Fibroblast of skin of scalp (primary cell): ENCODE data around the gene MRGPRD. TPM values are rescaled to one million over a fixed set of nuclear protein-coding genes. Genes with fewer than 3 reads are reported as not detected.

Source experiments
- DNase-seq: peaks from one replicate; pipeline ENCODE4 v3.0.0-alpha.2; 2013
- polyA plus RNA-seq, 2 experiments: library from polyadenylated mRNA; unstranded; fragments of 120-200 nt; gene quantifications; one replicate each; pipeline ENCODE4 v1.2.1, GENCODE V29; 2013; ENCODE audit not compliant: insufficient read length in 2 of 2

MRGPRD gene
- not detected for polyA plus RNA-seq (2013, experiment 1 of 2; ENCODE audit: insufficient read length)
- not detected for polyA plus RNA-seq (2013, experiment 2 of 2; ENCODE audit: insufficient read length)

GRCh38 chr11:68980776-68981065 is at the start of gene MRGPRD:
TSS of gene MRGPRD (minus strand) at chr11:68980986. CDS start at chr11:68980986, 0 bp downstream.
- no peak for DNase-seq

DNA sequence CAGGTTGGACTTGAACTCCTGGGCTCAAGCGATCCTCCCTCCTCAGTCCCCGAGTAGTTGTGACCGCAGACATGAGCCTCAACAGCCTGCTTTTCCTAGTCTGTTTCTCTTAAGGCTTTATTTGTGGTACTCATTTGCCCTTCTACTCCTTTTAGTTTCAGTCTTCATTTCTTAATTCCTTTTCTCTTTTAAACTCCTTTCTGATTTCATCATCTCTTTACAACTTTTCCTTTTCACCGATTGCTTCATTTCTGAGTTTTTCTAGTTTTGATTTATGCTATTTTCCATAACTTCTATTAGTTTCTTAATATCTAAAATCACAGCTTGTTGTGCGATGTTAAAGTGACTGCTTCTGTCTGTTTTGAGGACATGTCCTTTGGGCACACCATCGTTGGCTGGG is 49.5 kb upstream of the MRGPRD start:
- no peak for DNase-seq

DNA sequence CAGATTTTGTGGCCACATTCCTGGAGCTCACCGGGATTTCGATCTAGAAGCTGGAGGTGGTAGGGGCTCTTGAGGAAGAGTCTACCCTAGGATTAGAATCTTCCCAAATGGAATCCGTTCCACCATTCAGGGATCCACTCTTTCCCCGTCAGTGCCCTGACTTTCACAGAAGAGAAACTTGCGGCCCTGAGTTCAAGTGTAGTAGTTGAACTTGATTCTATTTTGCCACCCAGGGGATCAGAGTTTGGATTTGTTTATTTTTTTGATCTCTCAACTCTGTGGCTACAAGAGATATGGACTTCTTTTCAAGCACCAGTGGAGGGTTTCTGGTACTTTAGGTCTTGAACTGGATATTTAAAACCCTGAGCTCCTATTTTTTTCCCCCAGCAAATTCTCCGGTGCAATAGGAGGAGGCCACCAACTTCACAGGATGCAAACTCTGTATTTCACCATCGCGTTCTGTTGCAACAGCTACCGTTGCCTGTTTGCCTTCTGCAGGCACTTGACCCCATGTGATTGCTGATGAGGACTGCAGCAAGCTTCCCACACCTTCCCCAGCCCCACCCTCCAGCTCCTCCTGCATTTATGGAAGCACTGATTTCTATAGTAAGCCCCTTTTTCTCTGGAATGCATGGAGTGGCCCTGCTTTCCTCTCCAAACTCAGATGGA is 47.1 kb upstream of the MRGPRD start:
- no peak for DNase-seq

GRCh38 chr11:69024509-69024908 is 43.7 kb upstream of the MRGPRD start:
- no peak for DNase-seq

GRCh38 chr11:69022260-69022659 is 41.5 kb upstream of the MRGPRD start:
- no peak for DNase-seq

- DNase-seq = peak; percentile 73
Observed at GRCh38 chr11:69018924-69019323, 38.1 kb upstream of the MRGPRD start.

DNA sequence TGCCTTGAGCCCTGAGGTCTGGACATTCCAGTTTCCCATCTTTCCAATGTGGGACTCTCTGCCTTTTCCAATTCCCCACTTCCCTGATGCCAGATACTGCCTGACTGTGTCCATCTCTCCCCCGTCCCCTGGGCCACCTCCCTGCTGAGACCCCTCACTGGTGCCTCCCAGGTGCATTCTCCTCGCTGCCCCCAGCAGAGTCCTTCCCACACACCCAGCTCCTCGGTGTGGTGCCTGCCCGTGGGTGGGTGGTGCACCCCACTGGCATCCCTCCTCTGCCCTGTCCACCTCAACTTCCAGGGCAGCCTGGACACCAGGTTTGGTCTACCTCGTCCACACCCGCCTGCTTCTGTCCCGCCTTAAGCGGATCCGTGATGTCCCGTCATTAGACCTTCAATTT is 37.2 kb upstream of the MRGPRD start:
- no peak for DNase-seq

- DNase-seq = no peak
Observed at GRCh38 chr11:69014898-69015549, 34.2 kb upstream of the MRGPRD start.

GRCh38 chr11:69014084-69014851 is 33.5 kb upstream of the MRGPRD start:
- peak; percentile 49 for DNase-seq

GRCh38 chr11:69013009-69013951 is 32.5 kb upstream of the MRGPRD start, which contains the start of gene MRGPRF:
TSS of gene MRGPRF (minus strand) at chr11:69013246. CDS start at chr11:69009901, 3,345 bp downstream.
- peak; percentile 97 for DNase-seq

- no peak for DNase-seq
Observed at GRCh38 chr11:69012092-69013008, 31.6 kb upstream of the MRGPRD start.

DNA sequence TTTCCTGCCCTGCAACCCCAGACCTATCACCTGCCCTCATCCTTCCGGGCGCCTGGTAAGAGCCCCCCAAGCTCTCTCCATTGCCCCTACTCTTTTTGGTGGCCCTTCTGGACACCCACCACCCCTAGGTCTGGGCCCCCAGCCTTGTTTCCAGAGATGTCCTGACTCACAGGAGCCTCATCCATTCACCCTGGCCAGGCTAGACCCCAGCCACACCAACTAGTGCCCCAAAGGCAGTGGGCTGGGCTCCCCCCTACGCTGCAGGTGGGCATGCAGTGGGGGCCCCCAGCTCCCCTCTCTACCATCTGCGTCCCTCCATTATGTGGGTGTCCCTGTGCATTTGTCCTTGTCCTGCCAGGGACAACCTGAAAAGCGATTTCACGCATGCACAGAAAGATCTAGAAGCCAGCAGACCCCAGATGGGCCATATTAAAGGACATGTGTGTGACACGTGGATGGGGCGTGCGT is 30.9 kb upstream of the MRGPRD start:
- no peak for DNase-seq

GRCh38 chr11:69010964-69011623 is 30.3 kb upstream of the MRGPRD start:
- peak; percentile 89 for DNase-seq

- DNase-seq = no peak
Observed at GRCh38 chr11:69010361-69010891, 29.6 kb upstream of the MRGPRD start.

GRCh38 chr11:69009441-69010211 is 28.8 kb upstream of the MRGPRD start:
- DNase-seq = no peak

DNA sequence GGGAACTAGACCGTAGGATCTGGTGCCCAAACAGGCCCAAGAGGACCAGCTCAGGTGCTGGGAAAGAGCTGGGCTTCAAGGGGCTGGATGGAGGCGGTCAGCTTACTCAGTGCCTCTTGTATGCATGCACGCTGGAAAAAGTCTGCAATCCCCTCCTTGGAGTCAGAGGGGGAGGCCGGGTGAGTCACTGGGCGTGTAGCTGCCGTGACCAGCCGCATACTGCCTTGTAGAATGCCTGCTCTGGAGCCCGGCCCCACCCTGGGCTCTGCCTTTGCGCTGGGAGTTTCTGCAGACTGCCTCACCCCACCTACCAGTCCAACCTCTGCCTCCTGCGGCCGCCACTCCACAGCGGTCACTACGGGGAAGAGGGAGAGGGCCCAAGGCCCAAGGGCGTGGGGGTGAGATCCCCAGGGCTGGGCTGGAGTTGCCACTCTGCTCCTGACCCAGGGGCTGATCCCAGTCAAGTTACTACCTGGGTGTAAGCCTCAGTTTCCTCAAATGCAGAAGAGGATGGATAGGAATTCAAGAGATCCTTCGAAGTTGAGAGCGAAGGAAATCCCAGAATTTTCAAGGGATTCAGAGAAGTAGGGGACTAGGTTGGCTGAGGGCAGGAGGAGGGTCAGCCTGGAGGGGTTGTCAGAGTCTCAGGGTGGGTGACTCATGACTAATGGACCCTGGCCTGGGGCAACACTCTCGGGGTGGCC is 28.1 kb upstream of the MRGPRD start:
- DNase-seq = peak; percentile 97

GRCh38 chr11:69007975-69008381 is 27.2 kb upstream of the MRGPRD start:
- DNase-seq = peak; percentile 38

DNA sequence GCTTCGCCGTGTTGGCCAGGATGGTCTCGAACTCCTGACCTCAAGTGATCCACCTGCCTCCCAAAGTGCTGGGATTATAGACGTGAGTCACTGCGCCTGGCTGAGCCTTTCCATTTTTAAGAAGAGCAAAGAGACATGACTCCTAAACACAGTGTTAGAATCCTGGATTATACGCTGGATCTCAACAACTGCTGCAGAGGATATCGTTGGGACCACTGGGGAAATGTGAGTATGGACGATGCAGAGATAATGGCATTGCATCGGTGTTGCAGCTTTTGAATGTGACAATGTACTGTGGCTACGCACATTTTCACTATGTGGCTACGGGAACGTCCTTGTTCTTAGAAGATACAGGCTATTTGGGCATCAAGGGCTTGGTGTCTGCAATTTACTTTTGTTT is 26.0 kb upstream of the MRGPRD start:
- no peak for DNase-seq
